ENCODE results near the gene BTAF1. TPM values are rescaled to one million over a fixed set of nuclear protein-coding genes. Genes with fewer than 3 reads are reported as not detected.
"Not testable (repeated sequence)": the region's sequence is repeated elsewhere in the genome, so short reads cannot be mapped to it uniquely, and the experiment has no call there.

The BTAF1 gene
- polyA plus RNA-seq, 6 donors from 2014 or later = 9.2 to 25.8 (median 16.1) TPM

DNA sequence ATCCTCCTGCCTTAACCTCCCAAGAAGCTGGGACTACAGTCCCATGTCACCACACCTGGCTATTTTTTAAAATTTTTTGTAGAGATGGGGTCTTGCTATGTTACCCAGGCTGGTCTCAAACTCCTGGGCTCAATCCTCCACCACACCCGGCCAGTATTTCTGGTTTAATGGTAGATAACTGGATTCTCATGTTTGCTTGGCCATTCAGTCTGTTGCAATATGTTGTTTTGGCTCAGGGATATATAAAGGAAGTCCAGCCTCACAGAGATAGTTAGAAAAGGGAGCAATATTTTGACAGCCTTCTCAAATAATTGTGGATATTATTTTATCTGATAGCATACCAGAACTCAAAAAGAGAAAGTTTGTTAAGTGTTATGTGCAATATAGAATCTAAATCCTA is 82.4 kb downstream of the BTAF1 start:
- Mint-ChIP-seq H3K27ac (peak overlapping the region in 1 of 6 donors; percentile 59), H3K9me3 (peaks cover 0 to 6% (median 2%) of the 10 kb centered on the region in 7 donors), H3K4me3 (no peak overlapping the region), H3K4me1 (peaks cover 0 to 6% (median 4%) of the 10 kb centered on the region in 3 donors), H3K27me3 (no peaks in the 10 kb centered on the region), H3K36me3 (peaks cover 19 to 32% of the 10 kb centered on the region in 2 donors)
- DNase-seq (no peak), ATAC-seq (ENCODE audit: low read depth in 2 of 2) (no peak)

DNA sequence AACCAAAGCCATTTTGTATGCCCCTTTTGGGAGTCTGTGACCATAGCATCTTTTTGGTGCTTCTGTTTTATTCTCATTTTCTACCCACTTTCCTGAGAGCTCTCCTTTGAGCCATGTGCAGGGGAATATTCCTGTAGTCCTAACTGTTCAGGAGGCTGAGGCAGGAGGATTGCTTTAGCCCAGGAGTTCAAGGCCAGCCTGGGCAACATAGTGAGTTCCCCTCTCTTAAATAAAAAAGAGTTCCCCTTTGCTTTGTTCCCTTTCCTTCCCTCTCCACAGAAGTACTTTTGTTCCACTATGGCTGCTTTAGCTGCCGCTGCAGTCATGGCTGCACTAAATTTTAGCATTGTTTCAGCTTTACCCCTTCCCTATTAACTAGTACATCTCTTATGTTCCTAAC is 85.9 kb downstream of the BTAF1 start:
- Mint-ChIP-seq H3K9me3 (no peaks in the 10 kb centered on the region), H3K27me3 (no peaks in the 10 kb centered on the region), H3K4me3 (peak overlapping the region in 1 of 8 donors; percentile 56), H3K36me3 (peaks cover 16 to 30% of the 10 kb centered on the region in 2 donors), H3K27ac (no peak overlapping the region), H3K4me1 (peaks cover 0 to 4% (median 0%) of the 10 kb centered on the region in 3 donors)
- no peak for DNase-seq
- ATAC-seq (ENCODE audit: low read depth in 2 of 2) = no peak

DNA sequence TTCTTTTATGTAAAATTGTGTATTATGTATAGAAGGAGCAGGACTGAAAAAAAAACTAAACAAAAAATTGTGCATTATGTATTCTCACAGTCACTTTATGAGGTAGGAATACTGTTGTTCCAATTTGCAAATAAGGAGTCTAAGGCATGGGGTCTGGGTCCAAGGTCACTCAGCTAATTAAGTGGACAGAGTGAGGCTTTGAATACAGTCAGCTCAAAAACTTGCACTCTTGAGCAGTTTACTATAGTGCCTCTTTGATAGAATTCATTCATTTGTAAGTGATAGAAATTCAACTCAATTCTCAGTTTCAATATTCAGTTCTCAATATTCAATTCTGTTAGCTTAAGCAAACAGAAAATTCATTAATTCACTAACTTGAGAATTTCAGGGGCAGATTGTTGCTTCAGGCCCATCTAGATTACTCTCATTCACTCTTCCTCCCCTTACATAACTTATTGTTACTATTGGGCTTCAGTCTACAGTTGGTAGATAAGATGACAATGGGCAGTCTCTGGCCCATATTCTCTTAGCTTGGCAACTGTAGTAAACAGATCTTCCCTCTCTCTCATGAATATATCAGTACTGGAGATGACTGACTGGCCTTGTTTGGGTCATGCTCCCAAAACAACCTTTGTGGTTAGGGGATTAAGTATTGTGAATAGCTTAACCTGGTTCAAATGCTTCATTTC is 86.6 kb downstream of the BTAF1 start:
- peaks cover 8 to 26% of the 10 kb centered on the region in 2 donors for H3K36me3 Mint-ChIP-seq
- no peaks in the 10 kb centered on the region for H3K9me3 Mint-ChIP-seq
- no peak for ATAC-seq (ENCODE audit: low read depth in 2 of 2)
- peaks cover 0 to 4% (median 0%) of the 10 kb centered on the region in 3 donors for H3K4me1 Mint-ChIP-seq
- DNase-seq = no peak
- no peaks in the 10 kb centered on the region for H3K27me3 Mint-ChIP-seq
- H3K27ac Mint-ChIP-seq = peak overlapping the region in 2 of 6 donors; percentile 5 to 51
- no peak overlapping the region for H3K4me3 Mint-ChIP-seq

DNA sequence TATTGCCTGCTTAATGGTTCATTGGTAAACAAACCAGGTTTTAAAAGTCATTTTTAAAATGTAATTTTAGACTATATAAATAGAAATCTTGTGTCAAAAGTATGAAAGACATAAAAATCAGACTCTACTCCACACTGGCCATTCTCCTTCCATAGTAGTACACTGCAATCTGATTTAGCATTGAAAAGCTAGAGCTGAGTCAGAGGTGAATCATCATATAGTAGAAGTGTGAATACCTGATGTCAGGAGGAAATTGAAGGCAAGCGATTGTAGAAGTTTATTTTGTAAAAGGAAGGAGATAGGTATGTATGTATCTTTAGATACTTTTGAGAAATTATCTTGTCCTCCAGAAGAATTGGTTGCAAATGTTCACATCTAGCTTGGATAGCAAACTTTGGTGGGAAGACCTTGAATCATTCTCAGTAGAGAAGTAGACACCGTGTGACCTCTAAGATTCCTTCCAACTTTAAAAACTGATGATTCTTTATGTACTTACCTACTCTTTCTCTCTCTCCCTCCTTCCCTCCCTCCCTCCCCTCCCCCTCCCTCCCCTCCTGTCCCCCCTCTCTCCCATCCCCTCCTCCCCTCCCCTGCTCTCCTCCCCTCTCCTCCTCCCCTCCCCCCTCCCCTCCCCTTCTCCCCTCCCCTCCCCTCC is 88.1 kb downstream of the BTAF1 start:
- H3K36me3 Mint-ChIP-seq = peaks cover 7 to 26% of the 10 kb centered on the region in 2 donors
- H3K9me3 Mint-ChIP-seq = no peaks in the 10 kb centered on the region
- peak overlapping the region in 1 of 6 donors; percentile 28 for H3K27ac Mint-ChIP-seq
- ATAC-seq (ENCODE audit: low read depth in 2 of 2) (no peak), DNase-seq (no peak)
- no peaks in the 10 kb centered on the region for H3K27me3 Mint-ChIP-seq
- H3K4me3 Mint-ChIP-seq = no peak overlapping the region
- peaks cover 0 to 4% (median 0%) of the 10 kb centered on the region in 3 donors for H3K4me1 Mint-ChIP-seq

DNA sequence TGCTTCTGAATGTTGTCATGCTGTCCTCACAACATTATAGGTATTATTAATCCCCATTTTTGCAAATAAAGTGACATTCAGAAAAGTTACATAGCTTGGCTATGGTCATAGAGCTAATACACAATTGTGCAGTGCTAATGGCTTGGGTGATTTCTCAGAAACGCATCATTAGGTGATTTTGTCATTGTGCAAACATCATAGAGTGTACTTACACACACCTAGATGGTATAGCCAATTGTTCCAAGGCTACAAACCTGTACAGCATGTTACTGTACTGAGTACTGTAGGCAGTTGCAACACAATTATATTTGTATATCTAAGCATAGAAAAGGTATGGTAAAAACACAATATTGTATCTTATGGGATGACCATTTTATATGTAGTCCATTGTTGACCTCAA is 91.0 kb downstream of the BTAF1 start:
- peaks cover 0 to 4% (median 0%) of the 10 kb centered on the region in 3 donors for H3K4me1 Mint-ChIP-seq
- no peak for ATAC-seq (ENCODE audit: low read depth in 2 of 2)
- no peak overlapping the region for H3K4me3 Mint-ChIP-seq
- peaks cover 32 to 44% of the 10 kb centered on the region in 2 donors for H3K36me3 Mint-ChIP-seq
- H3K27me3 Mint-ChIP-seq = no peaks in the 10 kb centered on the region
- DNase-seq = no peak
- no peaks in the 10 kb centered on the region for H3K9me3 Mint-ChIP-seq
- H3K27ac Mint-ChIP-seq = no peak overlapping the region

DNA sequence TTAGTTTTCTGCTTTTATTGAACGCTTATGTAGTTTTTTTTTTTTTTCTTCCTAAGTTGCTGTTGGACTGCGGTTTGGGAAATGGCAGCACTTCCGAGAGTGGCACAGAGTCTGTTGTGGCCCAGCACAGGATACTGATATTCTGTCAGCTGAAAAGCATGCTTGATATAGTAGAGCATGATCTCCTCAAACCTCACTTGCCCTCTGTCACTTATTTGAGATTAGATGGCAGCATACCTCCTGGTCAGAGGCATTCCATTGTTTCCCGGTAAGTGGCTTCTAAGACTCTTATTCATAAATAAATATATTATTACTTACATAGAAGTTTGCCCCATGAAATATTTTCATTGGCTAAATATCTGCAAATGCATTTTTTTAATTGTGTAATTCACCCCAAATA is 101.1 kb downstream of the BTAF1 start:
- Mint-ChIP-seq H3K4me1 (no peaks in the 10 kb centered on the region), H3K27me3 (no peaks in the 10 kb centered on the region), H3K4me3 (no peak overlapping the region), H3K36me3 (peaks cover 15 to 43% of the 10 kb centered on the region in 2 donors), H3K27ac (peak overlapping the region in 3 of 6 donors; percentile 24 to 60 (median 32)), H3K9me3 (no peaks in the 10 kb centered on the region)
- ATAC-seq (ENCODE audit: low read depth in 2 of 2) (no peak), DNase-seq (no peak)

DNA sequence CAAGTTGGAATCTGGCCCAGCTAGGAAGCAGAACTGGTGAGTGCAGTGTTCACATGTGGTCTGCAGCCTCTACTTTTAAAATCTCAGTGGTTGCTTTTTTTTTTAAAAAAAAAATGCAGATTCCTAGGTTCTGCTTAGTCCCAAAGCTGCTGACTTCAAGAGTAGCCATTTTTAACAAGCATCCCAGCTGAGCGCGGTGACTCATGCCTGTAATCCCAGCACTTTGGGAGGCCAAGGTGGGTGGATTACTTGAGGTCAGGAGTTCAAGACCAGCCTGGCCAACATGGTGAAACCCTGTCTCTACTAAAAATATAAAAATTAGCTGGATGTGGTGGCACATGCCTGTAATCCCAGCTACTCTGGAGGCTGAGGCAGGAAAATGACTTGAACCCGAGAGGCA is 101.8 kb downstream of the BTAF1 start:
- not testable (repeated sequence) for H3K4me1 Mint-ChIP-seq; H3K27ac Mint-ChIP-seq; H3K27me3 Mint-ChIP-seq; DNase-seq; H3K9me3 Mint-ChIP-seq; ATAC-seq (ENCODE audit: low read depth in 2 of 2); H3K4me3 Mint-ChIP-seq
- H3K36me3 Mint-ChIP-seq = peaks cover 14 to 40% of the 10 kb centered on the region in 2 donors

DNA sequence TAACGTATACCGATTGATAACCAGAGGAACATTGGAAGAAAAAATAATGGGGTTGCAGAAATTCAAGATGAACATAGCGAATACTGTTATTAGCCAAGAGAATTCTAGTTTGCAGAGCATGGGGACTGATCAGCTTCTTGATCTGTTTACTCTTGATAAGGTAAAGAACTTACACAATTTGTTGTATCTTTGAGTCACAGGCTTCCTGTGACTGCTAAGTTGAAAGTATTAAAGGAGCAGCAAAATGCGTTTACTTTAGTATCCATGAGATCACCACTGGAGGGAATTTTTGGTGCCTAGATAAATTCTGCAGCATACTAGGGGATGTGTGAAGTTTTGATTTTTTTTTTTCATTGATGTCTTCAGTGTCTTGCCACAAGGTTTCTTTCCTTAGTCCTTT is 103.6 kb downstream of the BTAF1 start:
- H3K4me3 Mint-ChIP-seq = no peak overlapping the region
- H3K27ac Mint-ChIP-seq = peak overlapping the region in 2 of 6 donors; percentile 11 to 56
- H3K9me3 Mint-ChIP-seq = no peaks in the 10 kb centered on the region
- H3K36me3 Mint-ChIP-seq = peaks cover 14 to 40% of the 10 kb centered on the region in 2 donors
- ATAC-seq (ENCODE audit: low read depth in 2 of 2) (no peak), DNase-seq (no peak)
- no peaks in the 10 kb centered on the region for H3K4me1 Mint-ChIP-seq
- H3K27me3 Mint-ChIP-seq = no peaks in the 10 kb centered on the region

DNA sequence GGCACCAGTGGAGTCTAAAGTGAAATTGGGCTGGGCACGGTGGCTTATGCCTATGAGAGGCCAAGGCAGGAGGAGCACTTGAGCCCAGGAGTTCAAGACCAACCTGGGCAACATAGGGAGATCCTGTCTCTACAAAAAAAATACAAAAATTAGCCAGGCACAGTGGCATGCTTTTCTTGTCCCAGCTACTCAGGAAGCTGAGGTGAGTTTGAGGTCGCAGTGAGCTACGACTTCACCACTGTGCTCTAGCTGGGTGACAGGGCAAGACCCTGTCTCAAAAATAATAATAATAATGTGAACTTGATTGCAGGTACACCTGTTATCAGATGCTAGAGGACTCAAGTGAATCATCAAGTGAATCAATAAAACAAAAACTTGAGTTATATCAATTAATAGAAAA is 108.0 kb downstream of the BTAF1 start:
- Mint-ChIP-seq H3K36me3 (peaks cover 36 to 42% of the 10 kb centered on the region in 2 donors), H3K9me3 (no peaks in the 10 kb centered on the region), H3K4me3 (no peak overlapping the region), H3K27ac (no peak overlapping the region), H3K27me3 (no peaks in the 10 kb centered on the region), H3K4me1 (no peaks in the 10 kb centered on the region)
- DNase-seq (no peak), ATAC-seq (ENCODE audit: low read depth in 2 of 2) (no peak)

DNA sequence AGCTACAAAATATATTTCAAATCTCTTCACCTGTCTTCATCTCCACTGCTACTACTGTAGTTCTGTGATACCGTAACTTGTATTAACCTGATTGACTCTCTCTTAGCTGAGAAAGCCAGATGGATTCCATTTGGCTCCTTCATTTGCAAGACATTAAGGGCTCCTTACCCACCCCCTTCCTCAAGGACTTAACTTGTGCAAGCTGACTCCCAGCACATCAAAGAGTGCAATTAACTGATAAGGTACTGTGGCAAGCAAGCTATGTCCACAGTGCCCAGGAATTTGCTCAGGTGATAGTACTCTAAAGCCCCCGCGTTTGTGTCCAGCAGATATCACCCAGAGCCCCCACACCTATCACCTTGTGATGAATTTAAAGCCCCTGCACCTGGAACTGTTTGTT is 109.5 kb downstream of the BTAF1 start:
- H3K9me3 Mint-ChIP-seq; H3K27me3 Mint-ChIP-seq; H3K4me1 Mint-ChIP-seq; ATAC-seq (ENCODE audit: low read depth in 2 of 2); DNase-seq; H3K4me3 Mint-ChIP-seq: not testable (repeated sequence)
- peaks cover 26 to 30% of the 10 kb centered on the region in 2 donors for H3K36me3 Mint-ChIP-seq
- H3K27ac Mint-ChIP-seq = peak overlapping the region in 3 of 6 donors; percentile 7 to 47 (median 16)

DNA sequence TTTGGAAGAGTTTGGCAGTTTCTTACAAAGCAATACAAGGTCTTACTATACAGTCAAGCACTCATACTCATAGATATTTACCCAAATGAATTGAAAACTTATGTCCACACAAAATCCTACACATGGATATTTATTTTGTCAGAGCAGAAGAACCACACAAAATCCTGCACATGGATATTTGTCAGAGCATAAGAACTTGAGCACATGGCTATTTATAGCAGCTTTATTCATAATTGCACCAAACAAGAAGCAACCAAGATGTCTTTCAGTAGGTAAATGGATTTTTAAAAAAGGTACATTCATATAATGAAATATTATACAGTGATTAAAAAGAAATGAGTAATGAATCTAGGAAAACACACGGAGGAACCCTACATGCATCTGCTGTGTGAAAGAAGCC is 115.4 kb downstream of the BTAF1 start:
- Mint-ChIP-seq H3K27me3 (no peaks in the 10 kb centered on the region), H3K27ac (no peak overlapping the region), H3K9me3 (no peaks in the 10 kb centered on the region), H3K4me1 (no peaks in the 10 kb centered on the region), H3K4me3 (no peak overlapping the region), H3K36me3 (peaks cover 8 to 15% of the 10 kb centered on the region in 2 donors)
- no peak for DNase-seq
- no peak for ATAC-seq (ENCODE audit: low read depth in 2 of 2)

DNA sequence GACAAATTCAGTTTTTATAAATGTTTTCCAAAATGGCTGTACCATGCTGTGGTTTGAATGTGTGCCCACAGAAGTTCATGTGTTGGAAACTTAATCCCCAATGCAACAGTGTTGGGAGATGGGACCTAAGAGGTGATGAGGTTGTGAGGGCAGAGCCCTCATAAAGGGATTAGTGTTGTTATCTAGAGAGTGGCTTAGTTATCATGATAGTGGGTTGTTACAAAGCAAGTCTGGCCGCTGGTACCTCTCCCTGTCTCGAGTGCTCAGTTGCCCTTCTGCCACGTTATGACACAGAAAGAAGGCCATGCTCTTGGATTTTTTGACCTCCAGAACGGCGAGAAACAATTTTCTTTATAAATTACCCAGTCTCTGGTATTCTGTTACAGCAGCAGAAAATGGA is 119.0 kb downstream of the BTAF1 start:
- no peak overlapping the region for H3K27ac Mint-ChIP-seq
- no peaks in the 10 kb centered on the region for H3K9me3 Mint-ChIP-seq
- H3K27me3 Mint-ChIP-seq = no peaks in the 10 kb centered on the region
- DNase-seq (no peak), ATAC-seq (ENCODE audit: low read depth in 2 of 2) (no peak)
- H3K4me3 Mint-ChIP-seq = no peak overlapping the region
- H3K4me1 Mint-ChIP-seq = peaks cover 0 to 2% (median under 1%) of the 10 kb centered on the region in 3 donors
- no peaks in the 10 kb centered on the region for H3K36me3 Mint-ChIP-seq

DNA sequence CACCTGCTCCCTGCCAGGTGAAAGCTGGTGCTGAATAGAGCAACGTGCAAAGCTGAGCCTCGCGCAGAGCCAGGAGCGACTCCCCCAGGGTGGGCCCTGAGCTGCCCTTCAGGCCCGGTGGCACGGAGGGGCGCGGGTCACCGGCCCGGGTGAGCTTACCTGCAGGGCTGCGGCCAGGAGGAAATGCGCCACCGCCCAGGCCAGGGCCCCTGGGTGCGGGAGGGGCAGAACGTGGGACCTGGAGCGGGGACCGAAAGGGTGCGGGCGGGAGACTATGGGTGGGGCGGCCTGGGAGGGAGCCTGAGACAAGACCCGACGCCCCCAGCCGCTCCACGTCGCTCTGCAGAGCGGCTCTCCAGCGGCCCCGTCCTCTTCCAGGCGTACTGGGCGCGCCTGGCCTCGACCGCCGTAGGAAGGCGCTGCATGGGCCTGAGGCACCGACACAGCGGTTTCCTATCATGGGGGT is 122.1 kb downstream of the BTAF1 start:
- Mint-ChIP-seq H3K27me3 (no peaks in the 10 kb centered on the region), H3K4me1 (peaks cover 11 to 13% (median 13%) of the 10 kb centered on the region in 3 donors), H3K4me3 (no peak overlapping the region), H3K36me3 (no peaks in the 10 kb centered on the region), H3K9me3 (no peaks in the 10 kb centered on the region), H3K27ac (no peak overlapping the region)
- DNase-seq = no peak
- ATAC-seq (ENCODE audit: low read depth in 2 of 2) = no peak

DNA sequence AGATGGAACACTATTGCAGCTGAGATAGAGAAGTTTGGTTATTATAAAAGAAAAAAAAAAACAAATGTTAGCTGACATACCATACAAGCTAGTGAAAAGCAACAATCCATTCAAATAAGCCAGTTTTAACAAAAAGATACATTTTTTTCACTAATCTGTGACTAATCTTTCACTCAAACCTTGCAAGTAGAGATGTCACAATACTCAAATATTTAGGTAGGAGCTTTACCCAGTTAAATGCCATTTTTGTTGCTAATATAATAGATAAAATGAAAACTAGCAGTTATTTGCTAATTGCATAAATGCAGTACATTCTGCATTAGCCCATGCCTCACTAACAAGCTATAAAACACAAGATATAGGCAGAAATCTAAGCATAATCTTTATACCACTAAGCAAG is 123.6 kb downstream of the BTAF1 start:
- Mint-ChIP-seq H3K27ac (peak overlapping the region in 2 of 6 donors; percentile 43 to 93), H3K4me3 (no peak overlapping the region), H3K9me3 (no peaks in the 10 kb centered on the region), H3K4me1 (peaks cover 11 to 13% (median 13%) of the 10 kb centered on the region in 3 donors), H3K36me3 (no peaks in the 10 kb centered on the region), H3K27me3 (no peaks in the 10 kb centered on the region)
- ATAC-seq (ENCODE audit: low read depth in 2 of 2) (no peak), DNase-seq (no peak)
